GM12878 (cell line): ENCODE data around the gene WTAP. TPM values are rescaled to one million over a fixed set of nuclear protein-coding genes. Genes with fewer than 3 reads are reported as not detected.
"Not testable (repeated sequence)": the region's sequence is repeated elsewhere in the genome, so short reads cannot be mapped to it uniquely, and the experiment has no call there.

Experiments used
- ATAC-seq: fragments of 200-7000 bp; cut with Tn5 transposase; 3 replicates; pipeline ENCODE4 v1.9.1; 2020; ENCODE audit warnings: mild to moderate bottlenecking, moderate library complexity
- BruUV-seq: library from RNA; stranded (reverse); fragments of 400-500 nt; replicated peaks from 2 replicates; lab custom pipeline; 2021; lab: Mats Ljungman, UMichigan
- CTCF ChIA-PET: fragments of 300-600 bp; sonication (Branson Sonifier 250); formaldehyde crosslinking; extraction: SDS; loops from one replicate; lab custom pipeline; 2021; ENCODE audit warnings: inconsistent platforms; lab: Yijun Ruan, JAX
- POLR2A ChIA-PET: fragments of 350-600 bp; formaldehyde crosslinking; extraction: SDS; loops from one replicate; lab custom pipeline; 2021; ENCODE audit warnings: inconsistent platforms; lab: Charles Lee
- RAD21 ChIA-PET: fragments of 300-600 bp; sonication (Branson Sonifier 250); formaldehyde crosslinking; loops from one replicate; lab custom pipeline; 2023; ENCODE audit warnings: antibody characterized with exemption; ENCODE audit not compliant: unreplicated experiment; lab: Charles Lee
- SMC1A ChIA-PET: fragments of 300-600 bp; sonication (Branson Sonifier 250); formaldehyde crosslinking; loops from one replicate; lab custom pipeline; 2023; ENCODE audit not compliant: unreplicated experiment, uncharacterized antibody; lab: Charles Lee
- DNase-seq: peaks from one replicate; pipeline ENCODE4 v3.0.0-alpha.2; 2011; ENCODE audit warnings: low read depth, low spot score
- FAIRE-seq: peaks from 3 replicates; lab custom pipeline; 2011; peaks lifted over from hg19 to GRCh38; lab: Jason Lieb, UNC
- H2AFZ ChIP-seq: 2 replicates; pipeline ENCODE4 v1.6.0; 2011; ENCODE audit warnings: low read depth, low read length, control low read depth; ENCODE audit not compliant: control insufficient read depth
- H3K27ac ChIP-seq: 2 replicates; pipeline ENCODE4 v1.5.1; 2011; ENCODE audit warnings: control low read depth; ENCODE audit not compliant: control insufficient read depth, insufficient read depth
- H3K27me3 ChIP-seq, 2 experiments: replicated peaks in 1 of 2; 2 replicates each; pipeline versions ENCODE4 v1.6.0 to v1.6.1; 2011; ENCODE audit warnings: low read length in 1 of 2; ENCODE audit not compliant: control insufficient read depth in 2 of 2, insufficient read depth in 2 of 2
- H3K36me3 ChIP-seq, 2 experiments: 2 replicates each; pipeline ENCODE4 v1.5.1; 2011; ENCODE audit warnings: low read length in 1 of 2; ENCODE audit not compliant: control insufficient read depth in 2 of 2, insufficient read depth in 2 of 2
- H3K4me1 ChIP-seq: 2 replicates; pipeline ENCODE4 v1.6.1; 2011; ENCODE audit warnings: mild to moderate bottlenecking, low read length, moderate library complexity, mixed read lengths; ENCODE audit not compliant: control insufficient read depth, insufficient read depth
- H3K4me2 ChIP-seq: 2 replicates; pipeline ENCODE4 v1.6.0; 2011; ENCODE audit warnings: control low read depth; ENCODE audit not compliant: control insufficient read depth, insufficient read depth
- H3K4me3 ChIP-seq: fragments of 200-600 bp; sonication (generic); 2 replicates; pipeline ENCODE4 v1.5.1; 2016
- H3K79me2 ChIP-seq: 2 replicates; pipeline ENCODE4 v1.6.0; 2011; ENCODE audit warnings: low read length; ENCODE audit not compliant: control insufficient read depth, insufficient read depth
- H3K9ac ChIP-seq: 2 replicates; pipeline ENCODE4 v1.8.0; 2011; ENCODE audit warnings: low read length, control low read depth, mixed read lengths; ENCODE audit not compliant: control insufficient read depth, insufficient read depth
- H3K9me3 ChIP-seq: replicated peaks from 3 replicates; pipeline ENCODE4 v1.5.1; 2011; ENCODE audit warnings: mild to moderate bottlenecking, low read length; ENCODE audit not compliant: control insufficient read depth, insufficient read depth
- H4K20me1 ChIP-seq: 2 replicates; pipeline ENCODE4 v1.6.0; 2011; ENCODE audit not compliant: control insufficient read depth, insufficient read depth
- BRCA1 ChIP-seq: IDR thresholded peaks from 2 replicates; pipeline ENCODE4 v1.6.1; 2011; ENCODE audit warnings: low read depth, low read length, improper control_type of control experiment
- CBFB ChIP-seq: IDR thresholded peaks from 2 replicates; pipeline ENCODE4 v1.6.1; 2016; ENCODE audit warnings: antibody characterized with exemption, low read depth
- CBX3 ChIP-seq: fragments of 200-600 bp; sonication (generic); IDR thresholded peaks from 2 replicates; pipeline ENCODE4 v1.6.1; 2016; ENCODE audit warnings: low read depth, borderline replicate concordance
- CHD4 ChIP-seq: fragments of 200-600 bp; sonication (generic); IDR thresholded peaks from 2 replicates; pipeline ENCODE4 v1.6.1; 2016; ENCODE audit warnings: mild to moderate bottlenecking
- EED ChIP-seq: sonication (generic); IDR thresholded peaks from 2 replicates; pipeline ENCODE4 v1.6.1; 2016; ENCODE audit warnings: antibody characterized with exemption, low read depth
- HCFC1 ChIP-seq: fragments of 150-350 bp; IDR thresholded peaks from 2 replicates; pipeline ENCODE4 v1.6.1; 2014; ENCODE audit warnings: low read length
- HDAC2 ChIP-seq: fragments of 200-600 bp; sonication (generic); IDR thresholded peaks from 2 replicates; pipeline ENCODE4 v1.6.1; 2017
- MLLT1 ChIP-seq: fragments of 450-650 bp; IDR thresholded peaks from 2 replicates; pipeline ENCODE4 v1.6.1; 2016; ENCODE audit warnings: mild to moderate bottlenecking
- NFIC ChIP-seq: IDR thresholded peaks from 2 replicates; pipeline ENCODE4 v1.6.1; 2012; ENCODE audit warnings: low read depth, mild to moderate bottlenecking, inconsistent platforms, low read length, moderate library complexity
- NFYA ChIP-seq: IDR thresholded peaks from 2 replicates; pipeline ENCODE4 v1.6.1; 2011; ENCODE audit warnings: low read depth, mild to moderate bottlenecking, low read length, improper control_type of control experiment, borderline replicate concordance
- NFYB ChIP-seq: IDR thresholded peaks from 2 replicates; pipeline ENCODE4 v1.6.1; 2011; ENCODE audit warnings: low read depth, mild to moderate bottlenecking, low read length, improper control_type of control experiment, moderate library complexity; ENCODE audit not compliant: insufficient read depth
- PML ChIP-seq: IDR thresholded peaks from 2 replicates; pipeline ENCODE4 v1.6.1; 2012; ENCODE audit warnings: low read length, inconsistent platforms
- RCOR1 ChIP-seq: conservative IDR thresholded peaks from 2 replicates; pipeline ENCODE4 v1.6.1; 2012; ENCODE audit warnings: low read depth, low read length, improper control_type of control experiment
- TCF12 ChIP-seq: IDR thresholded peaks from 2 replicates; pipeline ENCODE4 v1.6.1; 2011; ENCODE audit warnings: low read depth, mild to moderate bottlenecking, low read length
- TCF7 ChIP-seq: IDR thresholded peaks from 2 replicates; pipeline ENCODE4 v1.6.1; 2014; ENCODE audit warnings: antibody characterized with exemption, borderline replicate concordance
- ZNF274 ChIP-seq: IDR thresholded peaks from one replicate; pipeline ENCODE4 v1.8.0; 2011; ENCODE audit not compliant: insufficient read length, insufficient read depth
- ZSCAN29 ChIP-seq: fragments of 450-650 bp; IDR thresholded peaks from 2 replicates; pipeline ENCODE4 v1.6.1; 2017; ENCODE audit warnings: mild to moderate bottlenecking, moderate library complexity
- whole genome bisulfite sequencing: methylation state at CpG from one replicate; pipeline ENCODE4 v1.1.6; 2016; ENCODE audit warnings: low lambda C conversion rate; ENCODE audit not compliant: insufficient replicate concordance, insufficient coverage; ENCODE audit errors: missing lambda C conversion rate; 5-methylcytosine and 5-hydroxymethylcytosine counted together
- in situ Hi-C: fragments of 300-500 bp; cut with MboI; formaldehyde crosslinking; loops from 9 replicates; pipeline ENCODE4 v1.14.3; 2018; ENCODE audit warnings: mixed read lengths
- intact Hi-C: fragments of 100-400 bp; cut with micrococcal nuclease; formaldehyde crosslinking; loops from one replicate; pipeline ENCODE4 v1.14.2; 2022; ENCODE audit not compliant: unreplicated experiment
- polyA plus RNA-seq, 11 experiments: library from polyadenylated mRNA; depleted of rRNA in 4 of 11; unstranded in 6 of 11; stranded (reverse) in 5 of 11; fragments of >200 nt; fragmentation: Nextera tagmentation in 4 of 11; fragmentation: Illumina TruSeq in 1 of 11; extraction: Ambion mirVana in 4 of 11; extraction: Trizol in 1 of 11; gene quantifications; 1 replicate in 1 of 11; 2 replicates in 10 of 11; pipeline versions ENCODE4 v1.2.1 to v1.2.3, GENCODE V29; 2011 to 2016; ENCODE audit warnings: inconsistent platforms in 2 of 11, missing spikeins in 2 of 11, low read depth in 1 of 11
- total RNA-seq, 4 experiments: library from RNA; depleted of rRNA in 3 of 4; stranded (reverse); fragments of >200 nt in 3 of 4; fragmentation: Illumina TruSeq in 1 of 4; extraction: Trizol in 1 of 4; gene quantifications; 2 replicates each; pipeline versions ENCODE4 v1.2.1 to v1.2.3, GENCODE V29; 2013 to 2021
- TF ChIP-seq, protein P1 (sequence below): fragments of 450-650 bp; IDR thresholded peaks from 2 replicates; pipeline ENCODE4 v1.6.1; 2016; ENCODE audit warnings: mild to moderate bottlenecking

WTAP gene
- total and polyA plus RNA-seq, 10 of the 15 experiments (the other 5 are each of a cell fraction or from before 2014, with no cell fraction given): 38.7 to 132 (median 83.1) TPM

GRCh38 chr6:159746759-159747158 is 19.5 kb downstream of the WTAP start:
- Histone ChIP-seq H2AFZ (no peak overlapping the region), H3K9me3 (no peaks in the 10 kb centered on the region), H3K27ac (no peak overlapping the region), H3K36me3 (peaks cover 9 to 47% of the 10 kb centered on the region in 2 experiments), H3K4me3 (no peak overlapping the region), H4K20me1 (no peaks in the 10 kb centered on the region), H3K4me2 (no peak overlapping the region), H3K79me2 (no peaks in the 10 kb centered on the region; the same call in 1 of the 2 replicates), H3K9ac (no peak overlapping the region), H3K4me1 (no peaks in the 10 kb centered on the region), H3K27me3 (no peaks in the 10 kb centered on the region)
- no TSS peak for BruUV-seq
- ChIA-PET RAD21 (no interaction called here), SMC1A (interaction anchor here (0.6 to 1.2 kb wide), 4 partner anchors 9 to 28 kb away, joined by 3 to 4 read pairs (median 3); no protein-coding TSS in a partner anchor), POLR2A (interaction anchor here (1.2 to 1.5 kb wide), 2 partner anchors 13 to 14 kb away, joined by 3 to 6 read pairs; partner anchors contain the start of gene ACAT2), CTCF (interaction anchor here (0.7 to 1.0 kb wide), 3 partner anchors 9 to 28 kb away, joined by 3 to 4 read pairs (median 3); no protein-coding TSS in a partner anchor)
- WGBS: 100% methylated on average over 1 of the region's 1 CpG
- FAIRE-seq (no peak), DNase-seq (no peak), ATAC-seq (no peak)
- in situ Hi-C loops (no loop called here), intact Hi-C loops (no loop called here)
- TF ChIP-seq CBX3 (no peak), HDAC2 (no peak), TCF7 (no peak), TCF12 (no peak), MLLT1 (no peak), NFYB (no peak), BRCA1 (no peak), RCOR1 (no peak), HCFC1 (no peak), NFIC (no peak), CHD4 (no peak), NFYA (no peak), EED (no peak), PML (no peak), ZSCAN29 (no peak), ZNF274 (no peak), CBFB (no peak)
- TF ChIP-seq, protein P1, sequence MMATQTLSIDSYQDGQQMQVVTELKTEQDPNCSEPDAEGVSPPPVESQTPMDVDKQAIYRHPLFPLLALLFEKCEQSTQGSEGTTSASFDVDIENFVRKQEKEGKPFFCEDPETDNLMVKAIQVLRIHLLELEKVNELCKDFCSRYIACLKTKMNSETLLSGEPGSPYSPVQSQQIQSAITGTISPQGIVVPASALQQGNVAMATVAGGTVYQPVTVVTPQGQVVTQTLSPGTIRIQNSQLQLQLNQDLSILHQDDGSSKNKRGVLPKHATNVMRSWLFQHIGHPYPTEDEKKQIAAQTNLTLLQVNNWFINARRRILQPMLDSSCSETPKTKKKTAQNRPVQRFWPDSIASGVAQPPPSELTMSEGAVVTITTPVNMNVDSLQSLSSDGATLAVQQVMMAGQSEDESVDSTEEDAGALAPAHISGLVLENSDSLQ: no peak

DNA sequence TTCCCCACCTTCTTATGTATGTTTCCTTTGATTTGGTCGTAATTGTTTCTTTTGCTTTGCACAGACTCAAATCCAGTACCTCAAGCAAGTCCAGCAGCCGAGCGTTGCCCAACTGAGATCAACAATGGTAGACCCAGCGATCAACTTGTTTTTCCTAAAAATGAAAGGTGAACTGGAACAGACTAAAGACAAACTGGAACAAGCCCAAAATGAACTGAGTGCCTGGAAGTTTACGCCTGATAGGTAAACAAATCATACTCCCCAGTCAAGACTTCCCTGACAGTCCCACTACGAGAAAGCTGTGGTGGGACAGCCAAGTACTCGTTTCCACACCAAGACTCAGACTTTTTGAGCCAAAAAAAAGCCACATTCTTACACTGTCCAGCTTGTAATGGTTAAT is 20.8 kb downstream of the WTAP start:
- H3K27me3 ChIP-seq, H4K20me1 ChIP-seq, H3K4me1 ChIP-seq, in situ Hi-C loops, H3K4me2 ChIP-seq, ATAC-seq, H3K9ac ChIP-seq, H3K79me2 ChIP-seq, H3K9me3 ChIP-seq, H2AFZ ChIP-seq, intact Hi-C loops, H3K27ac ChIP-seq, FAIRE-seq, CTCF ChIA-PET, H3K4me3 ChIP-seq, DNase-seq, RAD21 ChIA-PET: not testable (repeated sequence)
- ChIA-PET SMC1A (interaction anchor here (0.7 to 1.4 kb wide), 3 partner anchors 12 to 29 kb away, joined by 3 to 4 read pairs (median 3); no protein-coding TSS in a partner anchor), POLR2A (interaction anchor here (1.2 kb wide), 1 partner anchor 13 kb away, joined by 3 read pairs; the partner anchor contains the start of gene ACAT2)
- peaks cover 8 to 41% of the 10 kb centered on the region in 2 experiments for H3K36me3 ChIP-seq
- BruUV-seq: TSS peak; percentile 1
- 80% methylated on average over 7 of the region's 7 CpGs for WGBS
